HG03066 (cell line): Measurements from ENCODE around the gene HTR3D.
A peak's percentile ranks its signal among the peaks of the same experiment; 100 is the strongest.
"Not testable (repeated sequence)": the region's sequence is repeated elsewhere in the genome, so short reads cannot be mapped to it uniquely, and the experiment has no call there.

Source experiments
- ATAC-seq: cut with Tn5 transposase; IDR thresholded peaks from one replicate; pipeline ENCODE4 v1.9.1; 2021; ENCODE audit warnings: low read depth; ENCODE audit not compliant: unreplicated experiment

The HTR3D gene

DNA sequence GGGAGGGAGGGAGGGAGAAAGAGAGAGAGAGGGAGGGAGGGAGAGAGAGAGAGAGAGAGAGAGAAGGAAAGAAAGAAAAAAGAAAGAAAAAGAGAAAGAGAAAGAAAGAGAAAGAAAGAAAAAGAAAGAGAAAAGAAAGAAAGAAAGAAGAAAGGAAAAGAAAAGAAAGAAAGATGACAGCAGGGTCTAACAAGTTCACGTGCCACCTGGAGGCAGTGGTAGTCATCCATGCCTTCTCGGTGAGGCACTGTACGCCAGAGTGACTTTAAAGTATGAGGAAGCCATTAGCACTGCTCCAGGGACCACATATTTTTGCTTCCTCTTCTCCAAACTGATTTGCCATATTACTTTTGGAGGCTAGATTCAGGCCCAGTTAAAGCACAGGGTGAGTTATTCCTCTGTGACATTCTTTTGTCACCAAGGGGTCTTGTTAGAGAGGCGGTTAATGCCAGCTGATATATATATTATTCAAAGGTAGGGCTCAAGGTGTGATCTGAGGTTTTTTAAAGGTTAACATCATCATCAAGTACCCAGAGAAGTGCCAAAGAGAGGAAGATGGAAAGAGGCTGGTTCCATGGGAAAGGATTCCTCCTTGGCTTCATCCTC is at the start of gene HTR3D:
HTR3D (plus strand) TSS at position 556 of the 606 bp plus-strand sequence; CDS start at position 556, 0 bp downstream.
- ATAC-seq = no peak

- no peak for ATAC-seq
Measured at GRCh38 chr3:183981990-183982644, 49.4 kb upstream of the HTR3D start.

- no peak for ATAC-seq
Measured at GRCh38 chr3:183984127-183984740, 47.3 kb upstream of the HTR3D start.

DNA sequence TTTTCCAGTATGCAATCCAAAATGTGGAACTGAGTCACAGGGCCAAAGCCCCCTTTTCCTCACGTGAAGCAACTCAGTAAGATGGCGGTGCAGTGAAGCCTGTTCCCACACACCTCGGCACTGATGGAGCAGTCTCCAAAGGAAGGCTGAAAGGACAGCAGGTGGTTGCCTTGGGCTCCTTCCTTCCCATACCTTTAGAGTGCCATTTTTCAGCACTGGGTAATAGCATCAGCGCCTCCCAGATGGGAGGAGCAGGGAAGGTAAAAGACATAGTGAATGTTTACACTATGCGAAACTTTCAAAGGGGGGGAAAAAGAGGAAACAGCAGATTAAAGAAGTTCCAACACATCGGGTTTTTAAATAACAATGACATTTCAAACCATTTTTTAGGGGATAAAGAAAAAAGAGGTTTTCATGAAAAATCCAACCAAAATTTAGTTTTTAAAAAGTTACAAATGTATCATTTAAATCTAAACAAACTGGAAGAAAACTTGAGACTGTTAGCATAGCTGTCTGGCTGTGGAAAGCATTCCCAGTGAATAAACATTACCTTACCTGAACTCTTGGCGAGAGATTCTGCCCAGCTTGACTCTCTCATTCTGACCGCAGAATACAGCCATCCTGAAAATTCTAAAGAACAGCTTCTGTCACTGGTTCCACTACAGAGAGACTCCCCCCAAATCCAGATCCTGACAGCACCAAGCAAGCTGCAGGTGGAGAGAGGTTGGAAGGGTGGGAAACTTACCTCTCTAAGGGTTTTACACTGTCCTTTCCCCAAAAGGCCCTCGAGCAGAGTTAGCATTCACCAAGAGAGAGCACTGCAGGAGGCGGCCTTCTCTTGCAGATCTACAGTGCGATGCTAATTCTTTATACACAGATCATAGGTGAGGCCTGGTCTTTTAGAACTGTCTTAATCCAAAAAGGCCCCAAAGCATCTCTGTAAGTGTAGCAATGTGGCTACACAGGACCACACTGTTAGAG is 46.5 kb upstream of the HTR3D start:
- ATAC-seq = no peak

GRCh38 chr3:183987000-183987600 is 44.4 kb upstream of the HTR3D start:
- no peak for ATAC-seq

DNA sequence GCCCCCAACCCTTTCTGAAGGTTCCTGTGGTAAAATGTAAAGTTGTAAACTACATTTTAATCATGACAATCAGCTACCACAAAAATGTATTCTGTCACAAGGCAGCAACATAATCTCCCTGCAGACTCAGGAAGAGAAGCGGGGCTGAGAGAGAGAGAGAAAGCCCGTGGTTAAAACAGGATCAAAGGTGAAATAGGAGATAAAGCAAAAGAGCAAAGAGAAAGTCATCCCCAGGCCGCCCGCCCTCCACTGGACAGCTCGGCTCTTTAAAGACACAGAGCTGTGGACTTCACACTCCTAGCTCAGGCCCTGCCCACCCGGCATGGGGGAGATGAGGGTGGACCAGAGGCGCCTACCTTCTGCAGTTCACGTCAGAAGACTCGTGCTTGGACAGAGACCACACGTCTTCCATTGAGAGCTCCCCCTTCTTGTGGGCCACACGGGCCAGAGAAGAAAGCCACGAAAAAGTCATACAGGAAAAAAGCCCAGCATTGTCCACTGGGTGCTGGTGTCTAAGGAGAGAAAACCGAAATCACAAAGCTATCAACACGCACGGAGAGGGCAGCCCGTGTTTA is 43.2 kb upstream of the HTR3D start:
- ATAC-seq = no peak

DNA sequence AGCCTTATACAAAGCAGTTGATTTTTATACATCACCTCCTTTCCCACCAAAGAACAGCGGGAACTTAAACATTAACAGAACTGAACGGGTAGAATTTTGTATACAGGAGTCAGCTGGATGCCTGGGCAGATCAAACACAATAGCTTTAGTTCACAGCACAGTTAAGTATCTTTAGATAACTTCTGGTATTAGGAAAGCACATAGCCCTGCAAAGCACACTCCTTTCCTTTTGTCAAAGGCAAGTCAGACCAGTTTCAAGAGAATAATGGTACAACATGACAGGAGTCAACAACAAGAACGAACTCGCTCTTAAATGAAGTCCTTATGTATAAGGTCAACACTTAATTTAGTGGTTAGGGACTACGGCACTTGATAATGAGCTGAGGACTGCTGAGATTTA is 40.1 kb upstream of the HTR3D start:
- no peak for ATAC-seq

- no peak for ATAC-seq
Measured at GRCh38 chr3:184001761-184002160, 29.8 kb upstream of the HTR3D start.

DNA sequence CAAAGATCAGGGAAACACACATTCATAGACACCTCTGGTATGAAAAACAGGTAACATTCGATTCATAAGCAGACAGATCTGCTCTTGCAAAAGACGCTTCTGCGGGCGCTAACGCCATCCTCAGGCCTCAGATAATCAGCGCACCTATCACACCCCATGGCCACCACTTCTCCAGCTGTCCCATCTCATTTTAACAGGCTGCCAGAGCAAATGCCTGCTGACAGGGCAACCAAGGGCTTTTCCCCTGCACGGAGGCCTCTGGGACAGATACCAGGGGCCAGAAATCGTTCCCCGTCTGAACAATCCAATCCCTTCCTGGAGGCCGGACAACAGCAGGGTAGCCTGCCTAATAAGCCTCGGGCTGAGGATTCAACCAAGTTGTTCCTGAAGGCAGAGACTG is 29.1 kb upstream of the HTR3D start:
- no peak for ATAC-seq

- no peak for ATAC-seq
Measured at GRCh38 chr3:184003187-184003967, 28.2 kb upstream of the HTR3D start.

DNA sequence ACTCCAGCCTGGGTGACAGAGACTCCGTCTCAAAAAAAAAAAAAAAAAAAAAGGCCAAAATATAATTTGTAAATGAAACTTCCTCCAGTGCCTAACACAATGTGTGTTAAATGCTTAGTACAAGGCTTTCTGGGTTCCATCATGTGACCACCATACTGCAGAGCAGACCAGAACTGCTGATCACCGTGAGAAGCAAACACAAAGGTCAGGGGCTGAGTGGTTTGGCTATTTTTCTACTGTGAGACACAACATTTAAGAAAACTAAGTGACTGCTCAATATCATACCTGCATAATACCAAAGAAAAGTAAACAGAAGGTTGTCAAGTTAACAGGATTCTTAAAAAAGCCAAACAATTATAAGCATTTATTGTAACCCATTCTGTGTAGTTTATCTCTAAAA is 27.1 kb upstream of the HTR3D start:
- no peak for ATAC-seq

DNA sequence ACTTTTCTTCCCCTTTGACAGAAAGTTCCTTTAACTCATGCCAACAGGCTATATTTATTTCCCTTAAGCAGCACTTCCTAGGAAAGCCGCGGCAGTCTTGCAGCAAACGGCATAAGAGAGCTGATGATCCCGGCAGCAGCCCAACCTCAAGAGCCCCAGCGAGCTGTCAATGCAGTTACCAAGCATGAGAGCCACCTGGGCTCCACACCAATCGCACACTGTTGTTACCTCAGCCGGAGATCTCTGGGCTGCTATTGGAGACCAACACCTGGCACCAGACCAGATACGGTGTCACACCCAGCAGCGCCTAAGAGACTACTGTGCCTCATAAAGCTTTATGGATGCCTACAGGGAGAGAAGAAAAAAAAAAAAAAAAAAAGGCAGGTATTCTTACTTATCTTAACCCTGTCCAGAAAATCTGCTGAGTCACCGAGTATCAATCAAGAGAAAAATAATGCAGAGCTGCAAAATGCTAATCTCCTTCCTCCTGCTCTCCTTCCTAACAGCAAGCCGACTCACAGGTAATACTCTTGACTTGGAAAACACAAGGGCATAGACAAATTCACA is 25.5 kb upstream of the HTR3D start:
- ATAC-seq = peak; percentile 82

GRCh38 chr3:184007143-184007813 is 24.3 kb upstream of the HTR3D start:
- not testable (repeated sequence) for ATAC-seq

DNA sequence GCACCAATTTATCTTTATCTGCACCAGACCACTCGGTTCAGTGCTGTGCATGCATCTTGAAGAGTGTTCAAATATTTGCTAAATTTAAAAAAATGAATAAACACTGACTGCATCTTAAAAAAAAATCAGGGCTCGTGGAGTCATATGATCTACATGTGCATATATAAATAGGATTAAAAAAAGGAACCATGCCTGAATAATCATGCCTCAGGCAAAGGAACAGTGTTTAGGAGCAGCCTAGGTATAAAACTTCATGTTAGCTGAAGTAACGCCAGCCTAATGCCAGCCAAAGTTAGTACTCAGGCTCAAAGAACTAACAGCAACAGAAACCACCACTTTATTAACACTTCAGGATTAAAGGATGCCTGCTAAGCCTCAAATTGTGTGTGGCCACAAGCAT is 23.4 kb upstream of the HTR3D start:
- ATAC-seq = no peak

DNA sequence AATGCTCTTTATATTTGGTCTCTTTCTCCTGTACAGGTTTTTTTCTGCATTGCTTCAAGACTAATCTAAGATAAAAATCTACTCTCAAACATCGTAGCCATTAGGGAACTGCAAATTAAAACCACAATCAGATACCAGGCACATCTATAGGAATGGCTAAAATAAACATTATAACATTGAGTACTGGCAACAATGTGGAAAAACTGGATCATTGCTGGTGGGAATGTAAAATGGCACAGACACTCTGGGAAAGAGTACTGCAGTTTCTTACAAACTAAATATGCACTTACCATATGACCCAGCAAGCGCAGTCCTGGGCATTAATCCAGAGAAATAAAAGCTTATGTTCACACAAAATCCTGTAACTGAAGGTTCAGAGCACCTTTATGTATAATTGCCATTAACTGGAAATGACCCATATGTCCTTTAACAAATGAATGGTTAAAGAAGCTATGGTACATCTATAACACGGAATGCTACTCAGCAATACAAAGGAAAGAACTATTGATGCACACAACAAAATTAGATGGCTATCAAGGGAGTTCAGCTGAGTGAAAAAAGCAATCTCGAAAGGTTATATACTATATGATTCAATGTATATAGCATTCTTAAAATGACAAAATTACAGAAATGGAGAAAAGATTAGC is 20.2 kb upstream of the HTR3D start:
- no peak for ATAC-seq

DNA sequence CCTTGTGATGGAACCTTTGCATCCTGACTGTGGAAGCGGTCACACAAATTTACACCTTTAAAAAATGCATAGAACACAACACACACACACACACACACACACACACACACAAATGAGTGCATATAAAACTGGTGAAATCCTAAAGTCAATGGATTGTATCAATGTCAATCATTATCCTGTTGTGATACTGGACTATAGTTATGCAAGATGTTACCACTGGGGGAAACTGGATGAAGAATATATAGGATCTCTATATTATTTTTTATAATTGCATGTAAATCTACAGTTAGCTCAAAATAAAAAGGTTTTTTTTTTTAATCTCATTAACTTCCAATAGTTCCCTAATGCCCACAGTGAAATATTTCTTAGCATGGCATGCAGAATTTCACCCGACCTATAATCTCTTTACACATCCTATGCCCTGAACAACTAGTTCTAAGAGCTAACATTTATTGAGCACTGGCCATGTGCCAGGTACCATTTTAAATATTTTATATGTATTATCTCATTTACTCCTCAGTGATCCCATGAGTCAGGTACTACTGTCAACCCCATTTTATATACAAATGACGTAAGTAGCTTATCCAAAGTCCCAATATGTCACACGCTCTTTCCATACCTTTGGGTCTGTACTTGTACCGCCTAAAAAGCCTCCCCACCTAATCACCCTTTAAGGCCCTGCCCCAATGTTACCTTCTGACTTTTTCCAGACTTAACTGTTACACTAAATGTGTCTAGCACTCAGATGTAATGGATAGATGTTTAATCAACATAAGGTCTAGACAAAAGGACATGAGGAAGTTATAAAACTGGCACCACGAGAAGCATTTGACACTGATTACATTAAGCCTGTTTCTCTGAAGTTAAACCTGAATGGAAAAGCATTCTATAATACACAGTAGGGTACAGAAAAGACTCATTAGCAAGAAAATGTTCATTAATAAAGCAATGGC is 19.3 kb upstream of the HTR3D start:
- ATAC-seq = no peak
